GM19467 (cell line): ENCODE data around the gene MRPL36.
A peak's percentile ranks its signal among the peaks of the same experiment; 100 is the strongest.

Experiments
- ATAC-seq: cut with Tn5 transposase; IDR thresholded peaks from one replicate; pipeline ENCODE4 v1.9.1; 2021; ENCODE audit warnings: mild to moderate bottlenecking, moderate library complexity; ENCODE audit not compliant: unreplicated experiment

The MRPL36 gene

DNA sequence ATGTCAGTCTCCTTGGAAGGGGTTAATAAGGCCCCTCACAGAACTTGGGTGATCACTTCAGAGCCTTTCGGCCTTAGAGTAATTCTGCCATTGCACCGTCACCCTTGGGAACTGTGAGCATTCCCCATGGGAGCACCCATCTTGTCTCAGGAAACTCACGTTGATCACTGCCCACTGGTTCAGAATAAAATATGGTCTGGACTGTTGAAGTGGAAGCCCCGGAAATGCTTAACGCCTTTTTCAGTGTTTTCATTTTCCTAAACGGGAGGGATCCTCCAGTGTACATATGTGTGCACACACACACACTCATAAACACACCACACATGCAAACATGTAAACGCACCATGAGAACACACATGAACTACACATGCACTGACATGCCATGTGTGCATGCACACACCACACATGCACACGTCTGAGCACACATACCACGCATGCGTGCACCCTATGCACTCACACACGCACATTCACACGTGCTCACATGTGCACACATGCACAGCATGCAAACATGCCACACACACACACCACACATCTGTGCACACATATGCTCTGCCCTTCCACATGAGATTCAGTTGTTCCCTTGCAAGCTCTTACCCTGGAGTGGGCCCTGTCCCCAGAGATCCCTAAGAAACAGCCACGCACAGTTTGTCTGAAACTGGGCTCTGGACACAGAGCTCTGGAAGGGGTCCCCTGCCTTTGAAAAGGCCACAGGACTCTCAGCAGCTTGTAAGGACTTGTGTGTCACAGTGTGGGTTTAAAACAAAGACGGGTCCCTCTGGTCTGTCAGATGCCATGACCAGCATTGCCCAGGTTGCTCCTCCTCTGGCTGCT, 17.0 kb downstream of the MRPL36 start:
- peak; percentile 1 for ATAC-seq

- ATAC-seq: no peak
Observed at GRCh38 chr5:1781726-1782384, 17.8 kb downstream of the MRPL36 start.

- ATAC-seq: no peak
Observed at GRCh38 chr5:1781107-1781506, 18.5 kb downstream of the MRPL36 start.

DNA sequence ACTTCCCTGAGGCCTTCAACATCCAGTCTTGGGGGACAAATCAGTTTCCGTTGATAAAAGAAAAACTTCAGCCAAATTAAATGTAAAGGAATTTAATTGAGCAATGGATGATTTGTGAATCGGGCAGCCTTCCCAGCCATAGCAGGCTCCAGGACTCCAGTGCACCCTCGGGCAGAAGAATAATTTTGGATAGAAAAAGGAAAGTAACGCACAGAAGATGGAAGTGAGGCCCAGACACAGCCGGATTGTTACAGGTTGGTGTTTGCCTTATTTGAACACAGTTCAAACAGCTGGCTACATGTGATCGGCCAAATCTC, 19.1 kb downstream of the MRPL36 start:
- no peak for ATAC-seq

GRCh38 chr5:1779782-1780613, 19.6 kb downstream of the MRPL36 start:
- no peak for ATAC-seq

GRCh38 chr5:1779021-1779680, 20.5 kb downstream of the MRPL36 start:
- ATAC-seq: no peak

DNA sequence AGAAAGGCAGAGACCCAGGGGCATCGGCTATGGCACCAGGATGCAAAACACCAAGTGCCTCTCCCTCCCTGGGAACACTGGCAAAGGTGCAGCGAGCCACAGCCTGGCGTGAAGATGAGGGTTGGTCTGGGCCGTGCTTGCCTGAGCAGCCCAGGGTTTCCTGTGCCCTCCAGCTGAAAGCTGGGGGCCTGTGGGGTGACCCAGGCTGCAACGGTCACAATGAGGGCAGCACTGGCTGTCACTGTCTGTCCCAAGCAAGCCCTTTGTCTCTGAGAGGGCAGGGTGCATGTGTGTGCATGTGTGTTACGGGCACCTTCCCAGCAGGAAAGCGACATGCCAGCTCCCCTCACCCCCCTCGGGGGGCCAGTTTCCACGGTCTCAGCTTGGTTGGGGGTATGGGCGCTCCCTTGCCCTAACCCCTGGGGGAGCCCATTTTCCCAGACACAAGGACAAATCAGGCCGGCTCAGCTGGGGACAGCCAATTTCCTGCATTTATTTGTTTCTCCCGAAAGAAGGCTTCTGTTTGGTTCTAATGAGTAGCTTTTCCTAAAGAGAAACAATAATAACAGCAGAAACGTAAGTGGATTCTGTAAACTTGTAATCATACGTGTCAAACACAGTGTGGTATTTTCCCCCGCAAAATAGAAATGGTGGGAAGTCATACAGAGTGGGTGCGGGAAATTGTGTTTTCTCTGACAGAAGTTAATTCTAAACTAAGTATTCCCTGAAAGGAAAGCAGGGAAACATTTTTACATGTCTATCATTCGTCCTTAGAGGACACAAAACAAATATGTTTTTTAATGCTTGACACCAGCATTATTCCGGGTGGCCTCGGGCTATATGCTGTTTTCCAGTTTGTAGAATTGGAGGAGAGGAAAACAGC, 21.3 kb downstream of the MRPL36 start:
- ATAC-seq: no peak

DNA sequence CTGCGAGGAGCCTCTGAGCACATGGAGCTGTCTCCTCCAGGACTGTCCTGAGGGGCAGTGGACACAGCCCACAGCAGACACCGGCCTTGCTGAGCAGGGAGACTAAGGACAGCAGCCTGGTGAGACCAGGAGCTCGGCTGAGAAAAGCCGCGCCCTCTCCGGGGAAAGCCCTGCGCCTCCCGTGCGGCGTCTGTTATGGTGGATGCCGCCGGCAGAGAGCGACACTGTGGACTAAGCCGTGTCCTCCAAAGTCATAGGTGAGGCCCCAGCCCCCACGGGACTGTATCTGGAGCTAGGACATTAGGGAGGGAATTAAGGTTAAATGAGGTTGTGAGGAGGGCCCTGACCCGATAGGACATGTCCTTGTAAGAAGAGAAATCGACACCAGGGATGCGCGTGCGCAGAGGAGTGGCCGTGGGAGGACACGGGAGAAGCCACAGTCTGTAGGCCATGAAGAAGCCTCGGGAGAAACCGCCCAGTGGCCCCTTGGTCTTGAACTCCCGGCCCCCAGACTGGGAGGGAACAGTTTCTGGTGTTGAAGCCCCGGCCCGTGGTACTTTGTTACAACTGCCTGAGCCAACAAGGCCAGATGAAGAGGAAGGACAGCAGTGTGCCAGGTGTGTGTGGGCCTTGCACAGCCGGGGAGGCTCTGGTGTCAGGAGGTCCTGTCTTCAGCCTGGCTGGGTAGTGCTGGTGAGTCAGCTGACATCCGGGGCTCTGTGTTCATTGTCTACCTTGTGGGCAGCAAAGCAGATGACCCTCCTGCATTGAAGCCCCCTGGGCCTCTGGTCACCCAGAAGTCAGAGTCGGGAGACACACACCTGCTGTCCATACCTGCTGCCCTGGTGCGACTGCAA, 22.1 kb downstream of the MRPL36 start:
- no peak for ATAC-seq

- no peak for ATAC-seq
Observed at GRCh38 chr5:1776831-1777230, 22.8 kb downstream of the MRPL36 start.

- ATAC-seq: no peak
Observed at GRCh38 chr5:1772634-1773033, 27.0 kb downstream of the MRPL36 start.

- ATAC-seq: no peak
Observed at GRCh38 chr5:1771149-1772065, 28.2 kb downstream of the MRPL36 start.

- no peak for ATAC-seq
Observed at GRCh38 chr5:1770443-1770802, 29.2 kb downstream of the MRPL36 start.

- no peak for ATAC-seq
Observed at GRCh38 chr5:1769752-1770442, 29.7 kb downstream of the MRPL36 start.

- no peak for ATAC-seq
Observed at GRCh38 chr5:1769017-1769640, 30.5 kb downstream of the MRPL36 start.

DNA sequence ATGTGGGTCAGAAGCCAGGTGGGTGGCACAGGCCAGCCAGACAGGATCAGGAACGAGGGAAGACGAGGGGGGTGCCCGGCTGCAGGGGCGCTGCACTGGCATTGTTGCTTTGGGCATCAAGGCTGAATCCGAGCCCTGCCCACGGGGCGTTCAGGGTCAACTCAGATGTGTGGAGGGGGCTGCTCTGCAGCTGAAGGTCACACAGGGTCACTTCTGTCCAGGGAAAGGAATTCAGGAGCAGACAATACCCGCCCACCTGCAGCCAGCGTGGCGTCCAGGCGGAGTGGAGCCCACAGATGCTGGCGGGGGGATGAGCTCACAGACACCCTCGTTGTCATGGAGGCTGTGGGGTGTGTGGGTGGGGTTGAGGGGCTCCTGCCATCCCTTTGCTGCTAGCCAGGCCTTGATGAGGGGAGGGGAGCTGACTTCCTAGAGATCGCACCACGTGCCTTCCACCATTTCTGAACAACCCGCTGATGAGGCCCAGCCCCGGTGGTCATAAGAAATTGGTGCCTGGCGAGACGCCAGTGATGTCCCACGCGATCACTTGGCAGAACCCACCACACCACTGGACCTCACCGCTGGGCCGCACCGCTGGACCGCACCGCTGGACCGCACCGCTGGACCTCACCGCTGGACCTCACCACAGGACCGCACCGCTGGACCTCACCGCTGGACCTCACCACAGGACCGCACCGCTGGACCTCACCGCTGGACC, 31.2 kb downstream of the MRPL36 start:
- no peak for ATAC-seq

GRCh38 chr5:1767524-1768282, 31.9 kb downstream of the MRPL36 start:
- no peak for ATAC-seq
